NOMO-1 treated with dmso at 0.1 percent for 144 hours (cell line): Measurements from ENCODE around the gene IZUMO1R.
"Not testable (repeated sequence)": the region's sequence is repeated elsewhere in the genome, so short reads cannot be mapped to it uniquely, and the experiment has no call there.

Source experiments
- DNase-seq: peaks from one replicate; lab custom pipeline; 2025; ENCODE audit not compliant: unreplicated experiment; lab: John Stamatoyannopoulos, UW

IZUMO1R gene

GRCh38 chr11:94303966-94304958 is at the start of gene IZUMO1R:
Gene IZUMO1R, plus strand, starts transcription at chr11:94304580. Its CDS starts 1,057 bp downstream, at chr11:94305637.
- no peak for DNase-seq

GRCh38 chr11:94271885-94272372 is 32.5 kb upstream of the IZUMO1R start:
- no peak for DNase-seq

- no peak for DNase-seq
These were observed 31.6 kb upstream of the IZUMO1R start for GRCh38 chr11:94272738-94273313.

GRCh38 chr11:94275961-94276360 is 28.4 kb upstream of the IZUMO1R start:
- DNase-seq: no peak

GRCh38 chr11:94276943-94277342 is 27.4 kb upstream of the IZUMO1R start:
- no peak for DNase-seq

- not testable (repeated sequence) for DNase-seq
These were observed 26.2 kb upstream of the IZUMO1R start for GRCh38 chr11:94278207-94278606.

GRCh38 chr11:94279996-94280395 is 24.4 kb upstream of the IZUMO1R start:
- no peak for DNase-seq

GRCh38 chr11:94281324-94281723 is 23.1 kb upstream of the IZUMO1R start:
- DNase-seq: no peak

- no peak for DNase-seq
These were observed 20.7 kb upstream of the IZUMO1R start for GRCh38 chr11:94283678-94284077.

- DNase-seq: no peak
These were observed 8.8 kb upstream of the IZUMO1R start for GRCh38 chr11:94295534-94295933.

GRCh38 chr11:94297985-94298576 is 6.3 kb upstream of the IZUMO1R start:
- no peak for DNase-seq

GRCh38 chr11:94302776-94303175 is 1.6 kb upstream of the IZUMO1R start:
- no peak for DNase-seq

- DNase-seq: no peak
These were observed 766 bp downstream of the IZUMO1R start for GRCh38 chr11:94305146-94305545.

GRCh38 chr11:94307101-94307791 is 2.9 kb downstream of the IZUMO1R start:
- no peak for DNase-seq

- no peak for DNase-seq
These were observed 3.6 kb downstream of the IZUMO1R start for GRCh38 chr11:94308024-94308423.

- DNase-seq: no peak
These were observed 5.4 kb downstream of the IZUMO1R start for GRCh38 chr11:94309757-94310156.

- DNase-seq: no peak
These were observed 6.0 kb downstream of the IZUMO1R start for GRCh38 chr11:94310191-94310875.

- DNase-seq: no peak
These were observed 8.0 kb downstream of the IZUMO1R start for GRCh38 chr11:94312339-94312738.

- no peak for DNase-seq
These were observed 9.7 kb downstream of the IZUMO1R start for GRCh38 chr11:94314064-94314463.

GRCh38 chr11:94315664-94316063 is 11.3 kb downstream of the IZUMO1R start:
- no peak for DNase-seq
